Measurements from ENCODE around the gene RMC1. TPM values are rescaled to one million over a fixed set of nuclear protein-coding genes. Genes with fewer than 3 reads are reported as not detected.
"Not testable (repeated sequence)": the region's sequence is repeated elsewhere in the genome, so short reads cannot be mapped to it uniquely, and the experiment has no call there.

Gene RMC1
- polyA plus RNA-seq, 1 experiment, result 10.8 TPM

- Histone ChIP-seq H3K36me3 (ENCODE audit: control insufficient read depth, insufficient read depth, low read length) (peaks cover 9% of the 10 kb centered on the region), H3K27me3 (ENCODE audit: control insufficient read depth, insufficient read depth, low read length) (no peaks in the 10 kb centered on the region), H3K4me3 (ENCODE audit: low read depth, low read length) (no peak overlapping the region)
- ChIA-PET CTCF (no interaction called here), POLR2A (no interaction called here)
- no peak for DNase-seq (ENCODE audit: low read depth)
- TF ChIP-seq CTCF (IDR thresholded peaks at IDR 0.05; ENCODE audit: insufficient read depth, low read depth, low read length), result no peak
Measured at GRCh38 chr18:23573626-23574431, 70.5 kb downstream of the RMC1 start.

GRCh38 chr18:23574611-23575308, 71.4 kb downstream of the RMC1 start:
- POLR2A ChIA-PET, result no interaction called here
- H3K36me3 ChIP-seq (ENCODE audit: control insufficient read depth, insufficient read depth, low read length), result peaks cover 9% of the 10 kb centered on the region

GRCh38 chr18:23575309-23575651, 72.0 kb downstream of the RMC1 start:
- ChIA-PET CTCF (interaction anchor here (1.0 to 1.2 kb wide), 2 partner anchors 10 to 15 kb away, joined by 3 read pairs; no protein-coding TSS in a partner anchor), POLR2A (no interaction called here)
- H3K36me3 ChIP-seq (ENCODE audit: control insufficient read depth, insufficient read depth, low read length), result peaks cover 7% of the 10 kb centered on the region
- no peaks in the 10 kb centered on the region for H3K27me3 ChIP-seq (ENCODE audit: control insufficient read depth, insufficient read depth, low read length)
- no peak overlapping the region for H3K4me3 ChIP-seq (ENCODE audit: low read depth, low read length)
- no peak for TF ChIP-seq CTCF (IDR thresholded peaks at IDR 0.05; ENCODE audit: insufficient read depth, low read depth, low read length)
- no peak for DNase-seq (ENCODE audit: low read depth)

More at GRCh38 chr18:23574611-23575308, 71.4 kb downstream of the RMC1 start:
- TF ChIP-seq CTCF (IDR thresholded peaks at IDR 0.05; ENCODE audit: insufficient read depth, low read depth, low read length), result no peak
- CTCF ChIA-PET, result interaction anchor here (1.0 to 1.2 kb wide), 2 partner anchors 11 to 15 kb away, joined by 3 read pairs; no protein-coding TSS in a partner anchor
- H3K4me3 ChIP-seq (ENCODE audit: low read depth, low read length), result no peak overlapping the region
- no peak for DNase-seq (ENCODE audit: low read depth)
- H3K27me3 ChIP-seq (ENCODE audit: control insufficient read depth, insufficient read depth, low read length), result no peaks in the 10 kb centered on the region

GRCh38 chr18:23577521-23577920, 74.2 kb downstream of the RMC1 start:
- H3K36me3 ChIP-seq (ENCODE audit: control insufficient read depth, insufficient read depth, low read length); CTCF ChIA-PET; H3K4me3 ChIP-seq (ENCODE audit: low read depth, low read length); DNase-seq (ENCODE audit: low read depth); H3K27me3 ChIP-seq (ENCODE audit: control insufficient read depth, insufficient read depth, low read length); POLR2A ChIA-PET: not testable (repeated sequence)

GRCh38 chr18:23578067-23578701, 74.9 kb downstream of the RMC1 start:
- Histone ChIP-seq H3K4me3 (ENCODE audit: low read depth, low read length) (no peak overlapping the region), H3K36me3 (ENCODE audit: control insufficient read depth, insufficient read depth, low read length) (peaks cover 6% of the 10 kb centered on the region; the same call in 1 of the 2 replicates), H3K27me3 (ENCODE audit: control insufficient read depth, insufficient read depth, low read length) (no peaks in the 10 kb centered on the region)
- no peak for DNase-seq (ENCODE audit: low read depth)
- no peak for TF ChIP-seq CTCF (IDR thresholded peaks at IDR 0.05; ENCODE audit: insufficient read depth, low read depth, low read length)
- ChIA-PET POLR2A (no interaction called here), CTCF (no interaction called here)

Measured in BJ (cell line).